NCI-H2081 (cell line): ENCODE measurements around the gene RNASEH2C.
"Not testable (repeated sequence)": the region's sequence is repeated elsewhere in the genome, so short reads cannot be mapped to it uniquely, and the experiment has no call there.

Experiments
- DNase-seq, 2 experiments: peaks; one replicate each; lab custom pipeline; 2025; lab: John Stamatoyannopoulos, UW

The RNASEH2C gene

GRCh38 chr11:65720211-65720934 lies at the start of gene RNASEH2C:
TSS of gene RNASEH2C (minus strand) at chr11:65720798. CDS start at chr11:65720758, 40 bp downstream.
- peak; percentile 84 to 91 for DNase-seq

- DNase-seq = not testable (repeated sequence)
Observed at GRCh38 chr11:65767806-65768205, 47.2 kb upstream of the RNASEH2C start.

- no peak for DNase-seq
Observed at GRCh38 chr11:65767406-65767805, 46.8 kb upstream of the RNASEH2C start.

- DNase-seq = no peak
Observed at GRCh38 chr11:65766535-65766934, 45.9 kb upstream of the RNASEH2C start.

GRCh38 chr11:65764434-65764833 lies 43.8 kb upstream of the RNASEH2C start:
- DNase-seq = no peak

GRCh38 chr11:65762816-65763215 lies 42.2 kb upstream of the RNASEH2C start:
- not testable (repeated sequence) for DNase-seq

- not testable (repeated sequence) for DNase-seq
Observed at GRCh38 chr11:65762169-65762568, 41.6 kb upstream of the RNASEH2C start.

- DNase-seq = no peak
Observed at GRCh38 chr11:65745049-65745448, 24.5 kb upstream of the RNASEH2C start.

- DNase-seq = no peak
Observed at GRCh38 chr11:65744699-65745042, 24.1 kb upstream of the RNASEH2C start.

- no peak for DNase-seq
Observed at GRCh38 chr11:65744026-65744698, 23.6 kb upstream of the RNASEH2C start.

GRCh38 chr11:65743681-65744025 lies 23.1 kb upstream of the RNASEH2C start:
- DNase-seq = no peak

- no peak for DNase-seq
Observed at GRCh38 chr11:65742353-65742752, 21.8 kb upstream of the RNASEH2C start.

- DNase-seq = no peak
Observed at GRCh38 chr11:65741185-65741584, 20.6 kb upstream of the RNASEH2C start.

- no peak for DNase-seq
Observed at GRCh38 chr11:65739022-65739421, 18.4 kb upstream of the RNASEH2C start.

GRCh38 chr11:65736810-65737209 lies 16.2 kb upstream of the RNASEH2C start:
- no peak for DNase-seq

- not testable (repeated sequence) for DNase-seq
Observed at GRCh38 chr11:65735111-65735510, 14.5 kb upstream of the RNASEH2C start.

- no peak for DNase-seq
Observed at GRCh38 chr11:65730461-65730860, 9.9 kb upstream of the RNASEH2C start.

GRCh38 chr11:65727865-65728264 lies 7.3 kb upstream of the RNASEH2C start:
- no peak for DNase-seq

GRCh38 chr11:65726660-65727059 lies 6.1 kb upstream of the RNASEH2C start:
- no peak for DNase-seq

GRCh38 chr11:65722261-65722660 lies 1.7 kb upstream of the RNASEH2C start:
- DNase-seq = no peak

- peak in 1 of 2 experiments; percentile 30 for DNase-seq
Observed at GRCh38 chr11:65719871-65720210, 757 bp downstream of the RNASEH2C start.

GRCh38 chr11:65718964-65719492 lies 1.6 kb downstream of the RNASEH2C start:
- no peak for DNase-seq

- no peak for DNase-seq
Observed at GRCh38 chr11:65718531-65718930, 2.1 kb downstream of the RNASEH2C start.

GRCh38 chr11:65717906-65718305 lies 2.7 kb downstream of the RNASEH2C start:
- no peak for DNase-seq
